Globus pallidus (tissue), 1 donor: ENCODE measurements around the gene COL18A1.

Experiments
- DNase-seq: peaks from one replicate; pipeline ENCODE4 v3.0.0-alpha.2; 2015; ENCODE audit warnings: low spot score

The COL18A1 gene

DNA sequence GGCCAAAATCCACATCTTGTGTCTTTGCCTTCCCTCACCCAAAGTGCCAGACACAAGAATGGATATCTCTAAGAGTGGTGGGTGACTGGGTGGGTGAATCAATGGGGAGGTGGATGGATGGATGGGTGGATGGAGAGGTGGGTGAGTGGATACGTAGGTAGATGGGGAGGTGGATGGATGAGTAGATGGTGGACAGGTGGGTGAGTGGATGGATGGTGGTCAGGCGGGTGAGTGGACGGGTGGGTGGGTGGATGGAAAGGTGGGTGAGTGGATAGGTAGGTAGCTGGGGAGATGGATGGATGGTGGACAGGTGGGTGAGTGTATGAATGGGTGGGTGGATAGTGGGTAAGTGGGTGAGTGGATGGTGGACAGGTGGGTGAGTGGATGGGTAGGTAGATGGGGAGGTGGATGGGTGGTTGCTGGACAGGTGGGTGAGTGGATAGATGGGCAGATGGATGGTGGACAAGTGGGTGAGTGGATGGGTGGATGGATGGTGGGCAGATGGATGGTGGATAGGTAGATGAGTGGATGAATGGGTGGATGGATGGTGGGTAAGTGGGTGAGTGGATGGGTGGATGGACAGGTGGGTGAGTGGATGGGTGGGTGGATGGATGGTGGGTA, 103.0 kb downstream of the COL18A1 start:
- DNase-seq, result no peak

DNA sequence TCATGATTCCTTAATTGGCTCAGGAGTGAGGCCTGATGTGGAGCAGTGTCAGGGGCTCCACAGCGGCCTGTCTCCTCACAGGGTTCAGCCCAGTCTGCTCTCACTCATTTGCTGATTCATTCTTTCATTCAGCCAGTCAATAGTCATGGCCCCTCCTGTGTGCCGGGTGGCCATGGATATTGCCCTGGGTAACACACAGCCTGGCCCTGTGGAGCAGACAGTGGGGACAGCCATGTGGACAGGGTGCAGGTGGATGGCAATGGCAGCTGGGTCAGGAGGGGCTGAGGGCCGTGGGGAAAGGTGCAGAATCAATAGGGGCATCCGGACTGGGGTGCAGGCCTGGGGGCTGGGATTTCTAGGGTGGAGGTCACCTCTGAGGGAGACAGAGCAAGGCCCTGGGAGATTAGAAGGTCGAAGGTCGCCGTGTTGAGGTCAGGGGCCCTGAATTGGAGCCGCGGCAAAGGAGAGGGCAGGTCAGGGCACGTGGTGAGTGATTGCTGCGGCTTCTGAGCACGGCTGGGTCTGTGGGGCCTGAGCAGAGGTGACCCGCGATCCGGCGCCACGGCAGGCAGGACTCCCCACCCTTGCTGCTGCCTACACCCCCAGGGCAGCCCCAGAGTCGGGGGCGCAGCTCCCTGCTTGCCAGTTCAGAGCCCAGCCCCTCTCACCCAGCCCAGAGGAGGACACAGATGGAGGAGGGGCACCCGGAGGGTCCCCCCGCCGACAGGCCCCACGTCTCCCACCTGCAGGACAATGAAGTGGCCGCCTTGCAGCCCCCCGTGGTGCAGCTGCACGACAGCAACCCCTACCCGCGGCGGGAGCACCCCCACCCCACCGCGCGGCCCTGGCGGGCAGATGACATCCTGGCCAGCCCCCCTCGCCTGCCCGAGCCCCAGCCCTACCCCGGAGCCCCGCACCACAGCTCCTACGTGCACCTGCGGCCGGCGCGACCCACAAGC, 103.9 kb downstream of the COL18A1 start:
- DNase-seq, result no peak

DNA sequence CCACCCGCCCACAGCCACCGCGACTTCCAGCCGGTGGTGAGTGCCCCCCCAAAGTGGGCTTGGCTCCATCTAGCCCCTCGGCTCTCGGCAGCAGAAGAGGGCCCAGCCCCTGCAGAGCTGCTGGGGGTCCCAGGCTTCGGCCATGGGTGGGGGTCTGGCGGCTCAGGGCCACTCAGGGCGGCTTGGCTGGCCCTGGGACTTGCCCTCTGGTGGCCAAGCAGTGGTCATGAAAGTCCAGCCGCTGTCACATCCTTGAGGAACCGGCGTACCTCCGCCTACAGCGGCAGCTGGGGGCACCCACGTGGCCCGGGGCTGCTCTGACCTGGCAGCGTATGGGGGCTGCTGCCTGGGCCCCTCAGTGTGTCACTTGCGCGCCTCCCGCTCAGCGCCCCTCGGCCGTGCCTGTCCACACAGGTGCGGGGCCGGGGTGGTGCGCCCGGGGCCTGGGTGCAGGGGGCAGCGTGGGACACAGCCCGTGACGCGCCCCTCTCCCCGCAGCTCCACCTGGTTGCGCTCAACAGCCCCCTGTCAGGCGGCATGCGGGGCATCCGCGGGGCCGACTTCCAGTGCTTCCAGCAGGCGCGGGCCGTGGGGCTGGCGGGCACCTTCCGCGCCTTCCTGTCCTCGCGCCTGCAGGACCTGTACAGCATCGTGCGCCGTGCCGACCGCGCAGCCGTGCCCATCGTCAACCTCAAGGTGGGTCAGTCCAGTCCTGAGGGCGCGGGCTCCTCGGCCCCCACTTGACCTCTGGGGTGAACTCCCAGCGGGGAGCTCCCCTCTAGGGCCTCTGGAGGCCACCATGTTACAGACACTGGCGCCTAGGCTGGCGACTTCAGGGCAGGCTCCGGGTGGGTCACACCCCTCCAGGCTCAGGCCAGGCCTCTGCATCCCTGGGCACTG, 104.9 kb downstream of the COL18A1 start:
- no peak for DNase-seq

DNA sequence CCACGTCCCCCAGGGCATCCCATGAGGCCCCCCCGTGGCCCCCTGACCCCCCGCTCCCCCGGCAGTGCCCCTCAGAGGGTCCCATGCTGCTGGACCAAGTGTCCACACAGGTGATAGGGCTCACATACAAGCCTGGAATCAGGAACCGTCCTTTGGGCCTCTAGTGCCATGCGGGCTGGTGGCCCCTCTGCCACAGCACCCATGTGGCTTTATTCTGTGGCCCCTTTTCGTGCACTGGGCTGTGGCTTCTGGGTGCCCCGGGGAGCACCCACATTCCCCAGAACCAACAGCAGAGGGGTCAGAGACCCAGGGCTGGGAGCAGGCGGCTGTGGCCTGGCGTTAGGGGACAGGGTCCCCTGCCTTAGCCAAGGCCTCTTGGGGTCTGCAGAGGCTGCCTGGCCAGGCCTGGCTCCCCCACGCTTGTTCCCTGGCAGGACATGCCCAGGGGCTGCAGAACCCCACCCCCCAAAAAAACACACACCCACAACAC, 105.5 kb downstream of the COL18A1 start:
- DNase-seq, result no peak

DNA sequence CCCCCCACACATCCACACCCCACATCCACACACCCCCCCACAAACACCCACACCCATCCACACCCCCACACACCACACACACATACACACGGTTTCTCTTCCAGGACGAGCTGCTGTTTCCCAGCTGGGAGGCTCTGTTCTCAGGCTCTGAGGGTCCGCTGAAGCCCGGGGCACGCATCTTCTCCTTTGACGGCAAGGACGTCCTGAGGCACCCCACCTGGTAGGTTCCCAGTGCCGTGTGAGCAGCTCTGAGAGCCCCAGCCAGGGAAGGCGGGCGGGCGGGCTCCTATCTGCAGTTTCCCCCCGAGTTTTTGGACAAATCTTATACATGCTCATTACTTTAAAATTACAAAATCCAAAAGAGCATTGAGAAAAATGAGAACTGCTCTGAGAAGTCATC, 106.0 kb downstream of the COL18A1 start:
- DNase-seq, result no peak

DNA sequence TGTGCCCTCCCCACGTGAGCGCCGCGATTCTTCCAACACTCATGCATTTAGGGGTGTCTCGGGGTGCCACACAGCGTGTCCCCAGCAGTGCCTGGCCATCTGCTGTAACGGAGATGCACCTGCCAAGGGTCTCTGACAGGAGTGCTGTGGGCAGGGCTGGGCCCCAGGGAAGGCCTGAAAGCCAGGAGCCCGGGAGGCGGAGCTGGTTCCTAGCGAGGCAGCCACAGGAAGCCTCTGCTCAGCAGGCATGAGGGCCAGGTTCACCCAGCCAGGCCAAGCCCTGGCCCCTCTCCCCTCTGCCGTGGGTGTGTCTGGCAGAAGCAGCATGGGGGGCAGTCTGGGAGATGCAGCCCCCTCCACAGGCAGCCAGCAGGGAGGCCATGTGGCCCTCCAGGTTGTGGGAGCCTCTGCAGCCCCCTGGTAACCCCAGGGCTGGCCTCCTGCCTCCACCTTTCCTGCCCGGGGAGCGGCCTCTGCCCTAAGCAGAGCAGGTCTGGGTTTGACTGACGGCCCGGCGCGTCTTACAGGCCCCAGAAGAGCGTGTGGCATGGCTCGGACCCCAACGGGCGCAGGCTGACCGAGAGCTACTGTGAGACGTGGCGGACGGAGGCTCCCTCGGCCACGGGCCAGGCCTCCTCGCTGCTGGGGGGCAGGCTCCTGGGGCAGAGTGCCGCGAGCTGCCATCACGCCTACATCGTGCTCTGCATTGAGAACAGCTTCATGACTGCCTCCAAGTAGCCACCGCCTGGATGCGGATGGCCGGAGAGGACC, 106.9 kb downstream of the COL18A1 start:
- no peak for DNase-seq

DNA sequence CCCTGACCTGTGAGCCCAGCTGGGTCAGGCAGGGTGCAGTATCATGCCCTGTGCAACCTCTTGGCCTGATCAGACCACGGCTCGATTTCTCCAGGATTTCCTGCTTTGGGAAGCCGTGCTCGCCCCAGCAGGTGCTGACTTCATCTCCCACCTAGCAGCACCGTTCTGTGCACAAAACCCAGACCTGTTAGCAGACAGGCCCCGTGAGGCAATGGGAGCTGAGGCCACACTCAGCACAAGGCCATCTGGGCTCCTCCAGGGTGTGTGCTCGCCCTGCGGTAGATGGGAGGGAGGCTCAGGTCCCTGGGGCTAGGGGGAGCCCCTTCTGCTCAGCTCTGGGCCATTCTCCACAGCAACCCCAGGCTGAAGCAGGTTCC, 107.6 kb downstream of the COL18A1 start:
- DNase-seq, result no peak

DNA sequence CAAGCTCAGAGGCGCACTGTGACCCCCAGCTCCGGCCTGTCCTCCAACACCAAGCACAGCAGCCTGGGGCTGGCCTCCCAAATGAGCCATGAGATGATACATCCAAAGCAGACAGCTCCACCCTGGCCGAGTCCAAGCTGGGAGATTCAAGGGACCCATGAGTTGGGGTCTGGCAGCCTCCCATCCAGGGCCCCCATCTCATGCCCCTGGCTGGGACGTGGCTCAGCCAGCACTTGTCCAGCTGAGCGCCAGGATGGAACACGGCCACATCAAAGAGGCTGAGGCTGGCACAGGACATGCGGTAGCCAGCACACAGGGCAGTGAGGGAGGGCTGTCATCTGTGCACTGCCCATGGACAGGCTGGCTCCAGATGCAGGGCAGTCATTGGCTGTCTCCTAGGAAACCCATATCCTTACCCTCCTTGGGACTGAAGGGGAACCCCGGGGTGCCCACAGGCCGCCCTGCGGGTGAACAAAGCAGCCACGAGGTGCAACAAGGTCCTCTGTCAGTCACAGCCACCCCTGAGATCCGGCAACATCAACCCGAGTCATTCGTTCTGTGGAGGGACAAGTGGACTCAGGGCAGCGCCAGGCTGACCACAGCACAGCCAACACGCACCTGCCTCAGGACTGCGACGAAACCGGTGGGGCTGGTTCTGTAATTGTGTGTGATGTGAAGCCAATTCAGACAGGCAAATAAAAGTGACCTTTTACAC, 108.2 kb downstream of the COL18A1 start:
- no peak for DNase-seq

DNA sequence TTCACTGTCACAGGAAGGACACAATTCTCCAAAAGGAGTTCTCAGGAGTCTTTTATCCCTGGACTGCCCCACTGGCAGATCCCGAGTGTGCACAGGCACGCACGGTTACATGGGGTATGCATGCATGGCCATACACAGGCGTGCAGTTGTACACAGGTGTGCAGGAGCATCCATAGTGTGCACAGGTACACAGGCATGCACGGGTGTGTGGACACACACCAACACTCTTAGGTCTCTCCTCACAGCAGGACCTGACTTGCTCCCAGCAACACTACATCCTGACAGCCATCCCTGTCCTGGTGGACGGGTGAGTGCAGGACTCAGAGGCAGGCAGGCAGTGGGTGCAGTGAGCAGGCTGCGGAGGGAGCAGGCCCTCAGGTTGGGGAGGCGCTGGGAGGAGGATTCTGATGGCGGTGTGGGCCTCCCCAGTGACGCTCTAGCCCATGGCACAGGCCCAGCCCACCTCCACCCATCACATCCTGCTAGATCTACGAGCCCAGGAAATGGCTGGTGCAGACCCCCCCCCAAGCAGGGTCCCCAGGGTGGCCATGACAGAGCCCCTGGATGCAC, 108.9 kb downstream of the COL18A1 start:
- no peak for DNase-seq

DNA sequence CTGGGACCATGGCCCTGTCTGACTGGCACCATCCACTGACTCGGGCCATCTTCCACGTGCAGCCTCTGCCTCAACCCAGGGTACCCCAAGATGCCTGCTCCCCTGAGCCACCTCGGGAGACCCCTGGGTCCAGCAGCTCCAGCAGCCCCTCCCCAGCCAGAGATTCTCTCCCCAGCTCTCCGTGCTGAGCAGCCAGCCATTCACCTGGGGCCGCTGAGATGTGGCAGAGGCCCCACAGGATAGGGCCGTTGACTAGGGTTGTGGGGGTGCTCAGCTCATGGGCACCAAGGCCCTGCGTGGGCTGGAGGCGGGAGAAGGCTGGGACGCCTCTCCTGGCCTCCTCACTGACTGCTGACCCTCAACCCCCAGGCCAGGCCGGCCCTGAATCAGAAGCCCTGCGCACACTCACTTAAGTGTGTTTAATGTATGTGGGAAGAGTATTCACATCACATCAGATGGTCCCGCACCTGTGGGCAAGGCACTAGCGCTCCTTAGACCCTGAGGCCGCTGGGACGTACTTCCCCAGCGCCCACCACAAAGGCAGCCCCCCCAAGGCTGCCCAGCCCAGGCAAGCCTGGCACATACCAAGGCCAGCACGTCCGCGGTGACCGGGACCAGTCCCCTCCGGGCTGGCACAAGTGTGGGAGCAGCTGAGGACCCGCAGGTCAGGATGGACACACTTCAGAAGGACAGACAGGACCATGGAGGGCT, 109.5 kb downstream of the COL18A1 start:
- no peak for DNase-seq

DNA sequence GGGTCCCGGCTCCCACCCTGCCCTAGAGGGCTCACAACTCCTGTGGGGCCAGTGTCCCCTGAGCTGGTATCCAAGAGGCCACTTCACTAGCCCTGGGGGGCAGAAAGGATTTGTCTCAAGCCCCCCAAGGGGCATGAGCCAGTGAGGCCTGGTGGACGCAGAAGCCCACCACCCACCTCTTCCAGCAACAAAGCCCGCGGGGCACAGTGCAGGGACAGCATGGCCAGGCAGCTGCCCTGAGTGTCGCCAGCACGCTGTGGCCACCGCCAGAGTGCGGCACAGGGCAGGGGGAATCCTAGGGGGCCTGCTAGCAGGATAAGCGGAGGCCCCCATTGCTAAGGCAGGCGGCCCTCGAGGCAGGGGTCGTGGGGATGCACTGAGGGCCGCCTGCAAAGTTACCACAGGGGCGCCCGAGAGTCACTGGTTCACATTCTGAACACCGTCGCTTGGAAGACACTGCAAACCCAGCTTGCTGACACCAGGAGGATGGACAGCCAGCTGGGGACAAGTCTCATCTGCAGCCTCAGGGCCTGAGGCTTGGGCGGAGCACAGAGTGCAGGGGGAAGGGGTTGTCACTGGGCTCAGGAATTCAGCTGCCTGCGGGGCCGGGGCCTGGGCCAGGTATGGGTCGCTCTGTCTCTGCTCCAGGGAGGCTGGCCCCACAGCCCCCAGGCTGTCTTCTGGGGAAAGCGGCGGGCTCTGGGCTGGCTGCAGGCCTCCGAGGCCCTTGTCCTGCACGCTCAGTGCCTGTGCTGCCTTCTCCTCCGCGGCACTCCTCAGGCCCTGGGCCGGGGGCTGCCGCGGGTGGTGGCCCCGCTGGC, 110.5 kb downstream of the COL18A1 start:
- no peak for DNase-seq

DNA sequence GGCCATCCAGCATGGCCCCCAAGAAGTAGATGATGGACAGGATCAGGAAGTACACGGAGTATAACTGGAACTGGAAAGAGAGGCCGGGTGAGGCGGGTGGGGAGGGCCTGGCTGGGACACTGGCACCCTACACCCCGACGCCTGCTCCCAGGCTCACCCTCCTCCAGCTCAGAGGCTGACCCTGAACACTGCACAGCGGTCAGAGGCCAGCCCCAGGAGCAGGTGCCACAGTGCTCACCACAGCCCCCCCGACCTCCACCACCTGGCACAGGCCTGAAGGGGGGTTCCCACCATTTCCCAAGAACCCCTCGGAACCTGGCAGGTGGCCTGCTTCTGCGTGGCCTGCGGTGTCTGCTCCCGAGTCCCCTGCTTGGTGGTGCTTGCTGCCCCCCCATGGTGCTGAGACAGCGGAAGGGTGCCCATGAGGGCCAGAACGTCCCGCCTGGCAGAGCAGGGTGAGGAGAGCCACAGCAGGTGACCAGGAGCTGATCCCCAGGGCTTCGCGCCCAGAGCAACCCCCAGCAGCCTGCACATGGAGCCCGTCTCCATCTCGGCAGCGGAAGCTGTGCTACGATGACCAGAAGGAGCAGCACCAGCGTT, 111.2 kb downstream of the COL18A1 start:
- no peak for DNase-seq

DNA sequence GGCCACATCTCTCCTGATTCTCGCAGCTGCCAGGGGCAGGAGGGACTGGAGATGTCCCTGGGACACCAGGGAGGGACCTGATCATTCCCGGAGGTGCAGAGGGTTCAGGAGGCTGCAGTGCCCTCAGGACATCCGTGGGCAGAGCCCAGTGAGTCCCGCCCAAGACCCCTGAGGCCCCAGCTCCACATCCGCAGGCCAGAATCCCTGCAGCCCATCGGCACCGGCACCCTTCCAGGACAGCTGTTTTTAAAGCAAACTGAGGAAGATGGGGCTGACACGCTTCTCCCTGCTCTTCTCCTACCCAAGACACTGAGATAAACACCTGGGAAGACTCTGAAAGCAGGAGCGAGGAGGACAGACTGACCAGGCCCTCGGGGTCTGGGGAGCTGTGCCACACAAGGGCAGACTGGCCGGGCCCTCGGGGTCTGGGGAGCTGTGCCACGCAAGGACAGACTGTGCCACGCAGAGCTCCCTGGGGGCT, 111.7 kb downstream of the COL18A1 start:
- DNase-seq, result no peak

DNA sequence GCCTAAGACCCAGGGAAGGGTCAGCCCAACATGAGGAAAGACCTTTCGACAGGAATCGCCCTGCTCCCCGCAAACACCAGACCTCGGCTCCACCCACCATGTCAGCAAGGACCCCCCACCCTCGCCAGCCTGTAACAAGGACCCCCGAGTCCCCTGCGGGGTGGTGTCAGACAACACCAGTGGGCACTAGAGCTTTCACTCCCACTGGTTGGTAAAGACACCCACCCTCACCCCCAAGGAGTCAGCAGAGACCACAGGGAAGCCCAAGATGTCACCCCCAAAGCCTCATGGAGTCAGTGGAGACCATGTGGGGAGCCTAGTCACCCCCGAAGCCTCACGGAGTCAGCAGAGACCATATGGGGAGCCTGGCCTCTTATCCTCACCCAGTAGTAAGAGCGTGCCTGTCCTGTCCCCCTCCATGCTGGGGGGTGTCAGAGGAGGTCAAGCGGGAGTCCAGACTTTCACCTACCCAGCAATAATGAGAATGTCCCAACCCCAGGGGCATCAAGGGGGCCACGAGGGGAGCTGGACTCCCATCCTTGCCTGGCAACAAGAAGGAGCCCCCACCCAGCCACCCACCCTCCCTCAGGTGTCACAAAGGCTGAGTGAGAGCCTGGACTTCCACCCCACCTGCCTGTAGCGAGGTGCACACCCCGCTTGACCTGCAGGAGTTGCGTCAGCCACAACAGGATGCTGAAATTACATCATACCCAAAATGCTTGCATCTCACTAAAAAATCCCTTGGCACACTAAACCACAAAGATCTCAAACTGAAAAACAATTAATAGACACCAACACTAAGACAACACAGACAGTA, 112.5 kb downstream of the COL18A1 start:
- no peak for DNase-seq

DNA sequence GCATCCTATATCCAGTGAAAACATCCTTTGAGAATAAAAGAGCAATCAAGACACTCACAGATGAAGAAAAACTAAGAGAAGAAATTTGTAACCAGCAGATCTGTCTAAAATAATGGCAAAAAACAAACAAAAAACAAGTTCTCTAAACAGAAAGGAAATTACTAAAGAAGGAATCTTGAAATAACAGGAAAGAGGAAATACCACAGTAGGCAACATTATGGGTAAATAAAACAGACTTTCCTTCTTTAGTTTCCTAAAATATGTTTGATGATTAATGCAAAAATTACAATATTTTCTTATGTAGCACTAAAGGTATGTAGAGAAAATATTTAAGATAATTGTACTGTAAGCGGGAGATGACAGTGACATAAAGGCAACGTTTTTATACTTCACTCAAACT, 113.8 kb downstream of the COL18A1 start:
- DNase-seq, result no peak

DNA sequence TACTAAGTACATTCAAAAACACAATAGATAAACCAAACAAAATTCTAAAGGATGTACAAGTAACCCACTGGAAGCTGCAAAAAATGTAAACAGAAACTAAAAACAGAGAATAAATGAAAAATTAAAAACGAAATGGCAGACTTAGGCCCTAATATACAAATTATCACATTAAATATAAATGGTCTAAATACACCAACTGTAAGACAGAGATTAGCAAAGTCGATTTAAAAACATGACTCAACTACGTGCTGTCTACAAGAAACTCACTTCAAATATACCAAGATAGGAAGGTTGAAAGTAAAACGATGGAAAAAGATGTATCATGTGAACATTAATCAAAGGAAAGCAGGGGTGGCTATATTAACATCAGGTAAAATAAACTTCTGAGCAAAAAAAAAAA, 114.2 kb downstream of the COL18A1 start:
- DNase-seq, result no peak

DNA sequence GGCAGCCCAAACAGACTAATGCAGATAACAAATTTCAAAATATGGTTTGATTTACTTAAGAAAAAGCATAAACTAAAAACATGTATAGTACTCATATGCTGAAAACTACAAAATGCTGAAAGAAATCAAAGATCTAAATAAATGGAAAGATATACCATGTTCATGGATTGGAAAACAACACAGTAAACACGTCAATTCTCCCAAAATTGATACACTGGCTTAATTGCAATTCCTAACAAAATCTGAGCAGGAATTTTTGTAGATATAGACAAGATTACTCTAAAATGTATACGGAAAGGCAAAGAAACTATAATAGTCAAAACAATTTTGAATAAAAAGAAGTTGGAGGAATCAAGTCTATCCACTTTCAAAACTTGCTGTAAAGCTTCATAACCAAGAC, 116.3 kb downstream of the COL18A1 start:
- no peak for DNase-seq

DNA sequence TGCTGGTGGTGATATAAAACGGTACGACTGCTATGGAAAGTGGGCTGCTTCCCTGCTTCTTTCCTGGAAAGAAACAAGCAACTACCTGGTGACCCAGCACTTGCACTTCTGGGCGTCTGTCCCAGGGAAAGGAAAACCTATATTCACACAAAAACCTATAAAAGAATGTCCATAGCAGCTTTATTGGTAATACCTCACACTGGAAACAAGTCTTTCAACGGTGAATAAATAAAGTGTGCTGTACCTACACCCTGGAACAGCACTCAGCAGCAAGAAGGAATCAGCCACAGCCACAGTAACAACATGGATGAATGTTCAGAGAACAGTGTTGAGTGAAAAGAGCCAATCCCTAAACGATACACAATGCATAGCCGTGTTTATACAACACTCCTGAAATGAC, 117.4 kb downstream of the COL18A1 start:
- no peak for DNase-seq
